Activated CD8-positive, alpha-beta memory T cell treated with anti-CD3 and anti-CD28 coated beads, Interleukin-2, amount 50 U/mL, for 48 hours (primary cell): Measurements from ENCODE around the gene PRKCZ.
"Not testable (repeated sequence)": the region's sequence is repeated elsewhere in the genome, so short reads cannot be mapped to it uniquely, and the experiment has no call there.

ENCODE experiments used
- DNase-seq: peaks from one replicate; pipeline ENCODE4 v3.0.0-alpha.2; 2020

The PRKCZ gene

DNA sequence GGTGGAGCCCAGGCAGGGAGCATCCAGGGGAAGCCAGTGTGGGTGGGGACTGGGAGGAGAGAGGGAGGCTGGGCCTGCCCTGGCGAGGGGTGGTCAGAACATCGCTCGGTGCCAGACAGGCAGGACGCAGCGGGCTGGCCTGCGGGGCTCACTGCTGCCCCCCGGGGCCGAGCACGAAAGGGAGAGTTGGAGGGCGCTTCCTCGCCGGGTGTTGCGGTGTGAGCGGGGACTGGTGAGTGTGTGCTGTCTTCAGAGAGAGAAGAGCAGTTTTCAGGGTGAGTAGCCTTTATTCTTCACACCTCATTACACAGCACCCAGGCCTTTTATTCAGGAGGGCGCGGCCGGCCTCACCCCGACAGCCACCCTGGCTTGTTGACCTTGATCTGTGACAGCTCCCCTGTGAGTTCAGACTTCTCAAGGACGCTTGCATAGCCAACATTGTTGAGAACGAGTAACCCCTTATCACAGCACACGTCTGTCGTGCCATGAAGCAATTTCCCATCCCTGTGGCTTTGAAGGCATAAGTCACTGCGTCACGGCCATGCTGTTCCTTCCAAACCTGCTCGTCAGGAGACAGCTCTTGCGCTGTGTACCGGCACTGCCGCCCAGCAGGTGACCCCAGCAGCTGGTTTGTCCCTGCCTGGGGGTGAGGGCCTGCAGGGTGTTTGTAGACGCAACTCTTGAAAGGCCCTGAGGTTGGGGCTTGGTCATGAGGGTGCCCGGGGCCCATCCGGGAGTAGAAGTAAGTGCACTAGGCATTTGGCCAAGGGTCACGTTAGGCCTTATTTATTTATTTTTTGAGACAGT, 54.6 kb downstream of the PRKCZ start:
- no peak for DNase-seq

DNA sequence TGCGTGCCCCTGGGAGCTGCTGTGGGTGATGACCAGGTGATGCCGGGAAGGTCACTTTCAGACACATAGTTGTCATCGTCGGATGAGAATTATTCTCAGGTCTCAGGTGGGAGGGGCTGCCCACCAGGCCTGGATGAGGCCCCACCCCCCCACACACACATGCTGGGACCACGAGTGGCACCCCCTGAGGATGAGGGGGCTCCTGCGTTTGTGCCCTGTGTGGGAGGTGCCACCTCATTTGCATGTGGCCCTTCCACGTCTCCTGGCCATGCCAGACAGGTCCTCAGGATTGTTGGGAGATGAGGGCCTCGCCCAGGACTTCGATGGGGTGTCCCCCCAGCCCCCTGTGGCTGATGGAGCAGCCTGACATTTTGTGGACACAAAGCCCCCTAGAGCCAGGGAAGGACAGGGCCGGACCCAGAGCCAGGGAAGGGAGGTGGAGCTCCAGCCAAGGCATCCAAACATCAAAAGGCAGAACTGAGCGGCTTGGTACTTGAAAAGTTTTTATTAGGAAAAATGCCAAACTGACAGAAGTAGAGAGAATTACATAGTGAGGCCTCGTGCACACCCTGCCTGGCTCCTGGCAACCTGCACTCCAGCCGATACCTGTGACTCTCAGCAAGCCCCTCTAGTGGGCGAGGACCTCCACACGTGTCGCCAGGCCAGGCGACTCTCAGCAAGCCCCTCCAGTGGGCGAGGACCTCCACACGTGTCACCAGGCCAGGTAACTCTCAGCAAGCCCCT, 55.7 kb downstream of the PRKCZ start:
- no peak for DNase-seq

DNA sequence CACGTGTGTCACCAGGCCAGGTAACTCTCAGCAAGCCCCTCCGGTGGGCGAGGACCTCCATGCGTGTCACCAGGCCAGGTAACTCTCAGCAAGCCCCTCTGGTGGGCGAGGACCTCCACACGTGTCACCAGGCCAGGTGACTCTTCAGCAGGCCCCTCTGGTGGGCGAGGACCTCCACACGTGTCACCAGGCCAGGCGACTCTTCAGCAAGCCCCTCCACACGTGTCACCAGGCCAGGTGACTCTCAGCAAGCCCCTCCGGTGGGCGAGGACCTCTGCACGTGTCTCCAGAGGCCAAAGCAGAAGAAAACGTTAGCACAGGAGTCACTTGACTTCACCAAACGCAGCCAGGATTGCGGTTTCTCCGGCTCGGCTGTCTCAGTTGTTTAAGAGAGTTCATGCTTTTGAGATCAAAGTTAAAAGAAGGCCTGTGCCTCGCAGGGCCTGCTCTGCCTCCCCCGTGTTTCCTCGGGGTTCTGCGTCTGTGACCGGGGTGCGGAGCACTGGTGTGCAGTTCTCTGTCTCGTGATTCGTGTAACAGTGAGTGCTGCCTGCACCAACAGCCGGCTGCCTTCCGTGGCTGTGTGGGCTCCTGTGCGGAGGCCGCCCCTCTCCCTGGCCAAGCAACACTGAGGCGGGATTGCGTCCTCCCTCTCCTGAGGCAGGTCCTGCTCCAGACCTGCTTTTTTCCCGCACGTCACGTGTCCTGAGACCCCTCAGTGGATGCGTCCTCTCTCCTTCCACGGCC, 56.6 kb downstream of the PRKCZ start:
- DNase-seq: no peak

DNA sequence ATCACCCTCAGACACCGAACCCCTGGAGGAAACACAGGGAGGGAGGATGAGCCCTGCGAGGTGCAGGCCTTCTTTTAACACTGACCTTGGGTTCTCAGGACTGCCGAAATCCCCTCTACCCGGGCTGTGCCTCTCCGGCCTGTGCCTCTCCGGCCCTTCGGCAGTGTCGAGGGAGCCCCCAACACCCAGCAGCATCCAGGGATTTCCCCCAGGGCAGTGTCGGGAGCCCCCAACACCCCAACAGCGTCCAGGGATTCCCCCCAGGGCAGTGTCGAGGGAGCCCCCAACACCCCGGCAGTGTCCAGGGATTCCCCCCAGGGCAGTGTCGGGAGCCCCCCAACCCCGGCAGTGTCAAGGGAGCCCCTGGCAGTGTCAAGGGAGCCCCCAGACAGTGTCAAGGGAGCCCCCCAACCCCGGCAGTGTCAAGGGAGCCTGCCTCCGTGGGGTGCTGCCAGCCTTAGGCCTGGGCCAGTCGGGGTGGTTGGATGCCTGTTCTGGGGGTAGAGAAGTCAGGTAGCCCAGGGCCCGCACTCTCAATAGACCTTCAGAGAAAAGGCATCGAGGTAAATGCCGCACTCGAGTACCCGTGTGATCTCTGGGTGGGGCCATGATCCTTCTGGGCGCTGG, 57.5 kb downstream of the PRKCZ start:
- DNase-seq: no peak

DNA sequence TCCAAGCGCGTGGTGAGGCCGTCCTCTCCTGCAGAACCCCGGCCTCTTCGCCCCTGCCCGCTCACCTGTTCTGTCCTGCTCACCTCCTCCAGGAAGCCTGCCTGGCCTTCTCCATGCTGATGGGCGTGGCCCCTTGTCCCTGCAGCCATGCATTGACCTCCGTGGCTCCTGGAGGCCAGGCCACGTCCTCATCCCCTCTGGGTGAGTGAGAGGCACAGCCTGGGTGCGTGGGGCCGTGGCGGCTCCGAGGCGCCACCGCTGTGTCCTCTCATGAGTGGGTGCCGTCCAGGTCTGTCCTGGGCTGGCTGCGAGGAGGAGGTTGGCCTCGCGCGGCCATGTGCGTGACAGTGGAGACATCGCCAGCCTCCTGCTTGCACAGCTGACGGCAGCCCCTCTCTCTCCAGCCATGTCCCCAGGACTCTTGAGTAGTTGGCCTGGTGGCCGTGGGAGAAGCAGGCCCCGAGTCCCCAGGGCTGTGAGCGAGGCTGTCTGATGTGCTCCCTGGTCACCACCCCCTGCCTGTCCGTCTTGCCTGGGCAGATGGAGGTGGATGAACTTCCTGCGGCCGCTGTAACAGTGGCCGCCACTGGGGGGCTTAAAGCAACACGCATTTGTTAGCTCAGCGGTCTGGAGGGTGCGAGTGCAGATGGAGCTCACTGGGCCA, 58.1 kb downstream of the PRKCZ start:
- DNase-seq: no peak

DNA sequence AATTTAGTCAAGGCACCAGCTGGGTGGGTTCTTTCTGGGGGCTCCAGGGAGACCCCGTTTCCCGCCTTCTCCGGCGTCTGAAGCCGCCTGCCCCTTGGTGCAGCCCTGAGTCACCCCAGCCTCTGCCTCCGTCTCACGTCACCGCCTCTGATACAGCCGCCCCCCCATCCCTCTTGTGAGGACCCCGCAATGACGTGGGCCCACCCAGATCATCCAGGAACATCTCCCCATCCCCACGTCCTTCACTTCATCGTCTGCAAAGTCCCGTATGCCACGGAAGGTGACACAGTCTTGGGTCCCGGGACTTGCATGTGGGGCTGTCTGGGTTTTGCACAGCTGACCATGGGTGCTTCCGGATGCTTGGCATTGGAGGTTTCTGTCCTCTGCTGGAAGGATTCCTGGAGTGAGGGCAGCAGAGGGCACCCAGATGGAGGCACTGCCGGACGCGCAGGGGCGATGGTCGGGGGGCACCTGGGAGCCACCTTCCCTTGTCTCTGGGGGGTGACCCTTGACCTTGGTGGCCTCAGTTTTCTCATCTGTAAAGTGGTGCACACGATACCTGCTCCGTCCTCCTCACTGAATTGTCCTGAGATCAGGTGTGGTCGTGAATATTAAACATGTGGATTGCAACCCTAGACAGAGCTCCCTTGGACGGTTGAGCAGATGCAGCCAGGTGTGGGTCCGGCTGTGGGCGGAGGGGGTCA, 58.8 kb downstream of the PRKCZ start:
- no peak for DNase-seq

DNA sequence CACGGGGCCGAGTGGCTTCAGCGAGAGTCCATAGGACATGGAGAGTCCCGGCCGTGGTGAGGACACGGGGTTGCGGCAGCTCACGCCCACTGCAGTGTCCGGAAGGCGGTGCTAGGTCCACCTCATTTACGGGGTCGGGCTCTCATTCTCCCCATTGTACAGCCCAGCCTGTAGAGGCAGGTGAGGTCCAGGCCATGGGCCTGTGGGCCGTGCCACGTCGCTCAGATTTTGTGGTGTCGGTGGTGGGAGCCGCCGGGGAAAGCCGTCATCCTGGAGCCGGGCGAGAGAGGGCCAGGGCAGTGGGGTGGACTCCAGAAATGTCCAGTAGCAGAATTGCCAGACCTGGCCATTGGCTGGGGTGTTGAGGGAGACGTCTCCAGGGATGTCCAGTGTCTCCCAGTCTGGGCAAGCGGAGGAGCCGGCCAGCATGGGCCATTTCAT, 59.4 kb downstream of the PRKCZ start:
- no peak for DNase-seq

DNA sequence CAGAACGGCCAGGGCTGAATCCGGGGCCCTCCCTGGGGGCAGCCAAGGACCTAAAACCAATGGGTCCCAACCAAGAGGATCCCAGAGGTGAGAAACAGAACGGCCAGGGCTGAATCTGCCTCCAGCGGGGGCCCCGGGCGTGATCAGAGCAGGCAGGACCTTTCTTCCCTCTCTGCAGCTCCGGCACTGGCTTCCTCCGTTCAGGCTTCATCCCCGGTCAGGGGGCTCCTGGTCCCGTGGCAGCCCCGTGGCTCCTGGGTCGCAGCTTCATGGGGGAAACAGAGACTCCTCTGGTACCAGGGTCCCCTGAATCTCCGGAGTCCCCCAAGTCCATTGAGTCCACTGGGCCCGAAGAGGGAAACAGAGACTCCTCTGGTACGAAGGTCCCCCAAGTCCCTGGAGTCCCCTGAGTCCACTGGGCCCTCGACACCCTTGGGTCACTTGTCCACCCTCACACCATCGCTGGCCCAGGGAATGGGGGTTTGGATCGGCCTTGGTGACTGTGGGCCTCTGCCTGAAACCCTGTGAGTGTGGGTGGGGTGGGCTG, 60.1 kb downstream of the PRKCZ start:
- DNase-seq: no peak

DNA sequence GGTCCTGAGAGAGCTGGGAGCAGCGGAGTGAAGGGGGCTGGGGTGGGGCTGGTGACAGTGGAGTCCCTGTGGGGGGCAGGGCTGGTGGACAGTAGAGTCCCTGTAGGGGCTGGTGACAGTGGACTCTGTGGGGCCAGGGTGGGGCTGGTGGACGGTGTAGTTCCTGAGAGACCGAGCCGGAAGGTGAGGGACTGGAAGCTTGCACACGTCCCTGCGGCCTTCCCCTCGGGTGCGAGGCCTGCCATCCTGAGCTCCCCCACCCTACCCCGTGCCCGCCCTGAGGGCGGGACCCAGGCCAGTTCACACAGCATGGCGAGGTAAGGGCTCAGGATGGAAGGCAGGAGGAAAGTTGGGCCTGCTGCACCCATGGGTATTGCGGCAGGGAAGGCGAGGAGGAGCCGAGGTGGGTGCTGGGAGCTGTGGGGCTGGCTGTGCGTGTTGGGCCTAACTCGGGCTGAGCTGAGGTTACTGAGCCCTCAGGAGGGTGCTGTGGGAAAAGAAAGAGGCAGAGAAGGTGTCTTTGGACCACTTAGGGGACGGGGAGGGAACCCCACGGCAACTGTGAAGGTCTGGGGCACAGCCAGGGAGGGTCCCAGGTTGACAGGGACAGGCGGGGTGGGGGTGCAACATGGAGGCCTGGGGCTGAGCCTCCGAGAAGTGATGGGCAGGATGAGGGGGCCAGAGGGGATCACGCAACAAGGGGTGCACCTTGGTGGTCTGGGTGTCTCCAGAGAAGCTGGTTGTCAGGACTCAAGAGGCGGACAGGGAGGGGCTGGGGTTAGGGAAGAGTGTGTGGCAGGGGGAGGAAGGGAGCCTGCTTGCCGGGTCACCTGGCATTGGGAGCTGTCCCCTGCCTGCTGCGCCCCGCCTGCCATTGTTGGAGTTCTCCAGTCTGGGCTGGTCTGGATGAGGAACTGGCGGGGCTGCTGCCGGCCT, 60.8 kb downstream of the PRKCZ start:
- no peak for DNase-seq

DNA sequence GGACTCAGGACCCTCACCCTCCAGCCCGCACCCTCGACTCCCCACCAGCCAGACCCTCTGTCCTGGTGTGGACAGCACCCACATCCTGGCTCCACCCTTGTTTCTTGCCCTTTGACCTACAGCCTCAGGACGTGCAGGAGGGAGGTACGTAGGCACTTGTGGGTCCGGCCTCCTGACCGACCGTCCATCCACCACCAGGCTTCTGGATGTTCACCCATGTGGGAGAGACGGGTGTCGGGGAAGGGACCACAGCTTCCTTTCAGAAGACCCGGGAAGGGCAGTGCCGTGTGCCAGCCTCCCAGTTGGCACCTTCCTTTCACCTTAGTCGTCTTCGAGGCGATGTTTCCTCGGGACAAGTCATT, 61.4 kb downstream of the PRKCZ start:
- DNase-seq: no peak

DNA sequence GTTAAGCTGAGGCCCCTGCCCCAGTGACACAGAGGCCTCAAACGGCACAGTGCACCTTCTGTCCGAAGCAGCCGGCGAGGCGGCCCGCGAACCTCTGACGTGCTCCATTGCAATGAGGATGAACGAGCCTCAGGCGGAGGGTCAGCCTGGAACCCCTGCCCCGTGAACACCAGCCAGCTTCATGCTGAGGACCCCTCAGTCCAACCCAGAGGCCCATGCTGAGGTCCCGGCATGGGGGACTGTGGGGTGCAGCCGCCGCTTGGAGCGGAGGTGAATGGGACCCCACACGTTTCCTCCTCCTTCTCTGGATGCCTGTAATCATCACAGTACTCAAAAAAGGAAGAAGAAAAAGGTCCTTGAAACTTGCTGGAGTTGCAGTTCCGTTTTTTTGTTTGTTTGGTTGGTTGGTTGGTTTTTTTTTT, 62.1 kb downstream of the PRKCZ start:
- no peak for DNase-seq

DNA sequence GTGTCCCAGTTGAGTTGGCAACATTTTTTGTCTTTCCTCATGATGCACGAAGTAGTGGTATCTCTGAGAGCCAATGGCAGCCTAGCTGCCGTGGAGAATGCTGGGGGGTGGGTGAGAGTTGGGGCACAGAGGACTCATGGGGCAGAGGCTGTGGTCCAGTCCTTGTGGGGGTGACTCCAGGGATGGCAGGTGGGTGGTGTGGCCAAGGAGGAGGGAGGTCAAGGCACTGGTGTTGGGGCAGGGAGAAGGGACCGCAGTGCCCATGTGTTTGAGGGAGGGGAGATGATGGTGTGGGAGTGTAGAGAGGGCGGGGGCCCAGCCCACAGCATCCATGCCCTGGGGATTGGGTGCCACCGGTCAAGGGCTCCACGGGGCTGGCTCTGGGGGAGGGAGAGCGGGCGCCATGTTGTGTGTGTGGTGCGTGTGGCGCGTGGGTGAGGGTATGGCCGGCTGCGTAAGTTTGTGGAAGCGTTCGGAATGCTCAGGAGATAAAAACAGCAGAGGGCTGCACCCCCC, 63.5 kb downstream of the PRKCZ start:
- no peak for DNase-seq

DNA sequence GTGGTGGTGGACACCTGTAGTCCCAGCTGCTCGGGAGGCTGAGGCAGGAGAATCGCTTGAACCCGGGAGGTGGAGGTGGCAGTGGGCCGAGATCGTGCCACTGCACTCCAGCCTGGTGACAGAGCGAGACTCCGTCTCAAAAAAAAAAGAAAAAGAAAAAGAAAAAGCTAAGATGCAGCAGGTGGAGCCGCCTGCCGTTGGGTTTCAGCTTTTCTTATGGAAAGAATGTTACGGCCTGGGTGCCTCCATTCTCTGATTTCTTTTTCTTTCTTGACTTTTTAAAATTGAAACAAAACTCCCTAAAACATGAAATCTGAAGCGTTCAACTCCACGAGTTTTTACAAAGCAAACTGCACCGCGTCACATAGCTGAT, 64.4 kb downstream of the PRKCZ start:
- DNase-seq: not testable (repeated sequence)

DNA sequence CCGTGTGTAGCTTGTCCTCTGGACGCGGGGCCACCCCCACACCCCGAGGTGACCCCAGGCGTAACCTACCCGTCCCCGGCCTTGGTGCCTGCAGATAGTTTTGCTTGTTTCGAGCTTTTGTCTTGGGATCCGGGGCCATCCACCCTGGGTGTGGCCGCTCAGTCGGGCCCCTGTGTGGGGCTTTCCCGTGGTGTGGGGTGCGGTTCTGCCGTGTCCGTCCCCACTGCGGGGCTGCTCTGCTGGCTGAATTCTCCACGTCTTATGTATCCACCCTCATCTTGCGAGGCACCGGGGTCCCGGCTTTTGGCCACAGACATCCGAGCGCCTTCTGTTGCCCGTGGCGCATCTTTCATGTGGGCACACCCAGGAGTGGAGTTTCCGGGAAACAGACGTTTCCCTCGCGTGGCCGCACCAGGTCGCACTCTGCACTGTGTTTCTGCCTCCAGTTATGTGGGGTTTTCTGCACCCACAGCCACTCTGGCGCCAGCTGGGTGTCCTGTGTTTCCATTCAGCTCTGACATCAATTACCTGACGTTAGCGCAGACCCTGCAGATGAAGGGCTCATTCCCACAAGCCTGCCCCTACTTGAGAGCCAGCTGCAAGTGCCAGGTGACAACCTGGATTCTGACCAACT, 64.9 kb downstream of the PRKCZ start:
- DNase-seq: no peak

DNA sequence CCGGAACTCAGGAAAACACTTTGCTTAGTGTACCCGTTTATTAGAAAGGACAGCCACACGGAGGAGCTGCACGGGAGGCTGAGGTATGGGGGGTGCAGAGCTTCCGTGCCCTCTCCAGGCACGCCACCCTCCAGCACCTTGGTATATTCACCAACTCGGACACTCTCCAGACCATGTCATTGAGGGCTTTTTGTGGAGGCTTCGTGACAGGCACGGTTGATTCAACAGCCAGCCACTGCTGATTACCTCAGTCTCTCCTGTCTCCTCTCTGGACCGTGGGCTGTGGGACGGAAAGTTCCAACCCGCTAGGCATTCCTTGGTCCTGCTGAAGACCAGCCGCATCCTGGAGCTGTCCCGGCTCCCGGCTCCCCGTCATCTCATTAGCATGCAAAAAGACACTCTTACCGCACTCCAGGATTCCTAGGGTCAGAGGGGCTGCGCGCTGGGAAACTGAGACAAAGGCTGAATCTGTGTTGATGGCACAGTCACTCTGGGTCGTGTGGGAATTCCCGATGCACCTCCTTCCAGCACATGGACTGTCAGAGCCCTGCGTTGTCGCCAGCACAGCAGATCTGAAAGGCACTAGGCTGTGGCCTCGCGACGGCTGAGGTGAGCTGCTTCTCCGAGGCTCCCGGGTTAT, 65.6 kb downstream of the PRKCZ start:
- no peak for DNase-seq

DNA sequence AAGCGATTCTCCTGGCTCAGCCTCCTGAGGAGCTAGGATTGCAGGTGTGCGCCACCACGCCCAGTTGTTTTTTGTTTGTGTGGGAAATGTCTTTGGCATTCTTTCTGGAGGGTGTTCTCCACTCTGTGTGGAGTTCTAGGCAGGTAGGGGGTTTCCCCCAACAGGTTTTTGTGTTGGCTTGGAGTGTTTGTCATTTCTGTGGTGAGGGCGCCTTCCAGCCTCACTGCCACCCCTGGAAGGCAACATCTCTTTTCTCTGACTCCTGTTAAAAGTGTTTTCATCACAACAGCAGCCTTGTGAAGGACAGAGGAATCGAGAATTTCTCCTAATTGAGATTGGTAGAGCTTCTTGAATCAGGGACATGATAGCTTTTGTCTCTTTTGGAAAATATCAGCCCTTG, 69.7 kb downstream of the PRKCZ start:
- DNase-seq: no peak

DNA sequence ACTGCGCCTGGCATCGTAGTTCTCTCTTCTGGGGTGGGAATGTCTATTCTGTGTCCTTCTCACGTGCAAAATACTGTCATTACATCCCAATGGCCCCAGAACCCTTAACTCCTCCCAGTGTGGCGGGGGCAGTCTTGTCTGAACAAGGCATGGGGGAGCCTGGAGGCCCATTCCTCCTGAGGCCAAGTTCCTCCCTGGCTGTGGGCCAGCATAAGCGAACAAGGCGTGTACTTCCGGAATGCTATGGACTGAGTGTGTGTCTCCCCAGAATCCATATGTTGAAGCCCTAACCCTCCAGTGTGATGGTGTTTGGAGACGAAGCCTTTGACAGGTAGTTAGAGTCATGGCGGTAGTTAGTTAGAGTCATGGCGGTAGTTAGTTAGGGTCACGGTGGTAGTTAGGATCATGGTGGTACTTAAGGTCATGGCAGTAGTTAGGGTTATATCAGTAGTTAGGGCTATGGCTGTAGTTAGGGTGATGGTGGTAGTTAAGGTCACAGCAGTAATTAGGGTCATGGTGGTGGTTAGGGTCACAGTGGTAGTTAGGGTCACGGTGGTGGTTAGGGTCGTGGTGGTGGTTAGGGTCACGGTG, 71.0 kb downstream of the PRKCZ start:
- DNase-seq: no peak

DNA sequence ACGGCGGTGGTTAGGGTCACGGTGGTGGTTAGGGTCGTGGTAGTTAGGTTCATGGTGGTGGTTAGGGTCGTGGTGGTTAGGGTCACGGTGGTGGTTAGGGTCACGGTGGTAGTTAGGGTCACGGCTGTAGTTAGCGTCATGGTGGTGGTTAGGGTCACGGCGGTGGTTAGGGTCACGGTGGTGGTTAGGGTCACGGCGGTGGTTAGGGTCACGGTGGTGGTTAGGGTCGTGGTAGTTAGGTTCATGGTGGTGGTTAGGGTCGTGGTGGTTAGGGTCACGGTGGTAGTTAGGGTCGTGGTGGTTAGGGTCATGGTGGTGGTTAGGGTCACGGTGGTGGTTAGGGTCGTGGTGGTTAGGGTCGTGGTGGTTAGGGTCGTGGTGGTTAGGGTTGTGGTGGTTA, 71.6 kb downstream of the PRKCZ start:
- not testable (repeated sequence) for DNase-seq
